Large intestine (tissue), 3 donors: ENCODE measurements around the gene MAB21L1. TPM values are rescaled to one million over a fixed set of nuclear protein-coding genes. Genes with fewer than 3 reads are reported as not detected.

Experiments used
- DNase-seq, 2 donors: peaks; one replicate each; pipeline versions ENCODE4 v3.0.0 to v3.0.0-alpha.2; 2013
- H3K27ac ChIP-seq: one replicate; pipeline ENCODE4 v1.5.1; 2013; ENCODE audit warnings: low read length
- H3K27me3 ChIP-seq: 2 replicates; pipeline ENCODE4 v1.6.1; 2013; ENCODE audit warnings: low read length; ENCODE audit not compliant: control insufficient read depth, insufficient read depth
- H3K36me3 ChIP-seq: 2 replicates; pipeline ENCODE4 v1.6.1; 2013; ENCODE audit warnings: low read length; ENCODE audit not compliant: control insufficient read depth, insufficient read depth
- H3K4me1 ChIP-seq: one replicate; pipeline ENCODE4 v1.6.1; 2013; ENCODE audit warnings: low read length; ENCODE audit not compliant: control insufficient read depth, insufficient read depth
- H3K4me3 ChIP-seq: one replicate; pipeline ENCODE4 v1.5.1; 2013; ENCODE audit warnings: low read length
- H3K9me3 ChIP-seq: one replicate; pipeline ENCODE4 v1.6.1; 2013; ENCODE audit warnings: mild to moderate bottlenecking, low read depth, low read length, moderate library complexity; ENCODE audit not compliant: control insufficient read depth
- WGBS: methylation state at CpG from one replicate; pipeline ENCODE4 v1.1.5; 2013; ENCODE audit warnings: low lambda C conversion rate; ENCODE audit not compliant: insufficient coverage; 5-methylcytosine and 5-hydroxymethylcytosine counted together
- polyA plus RNA-seq: library from polyadenylated mRNA; unstranded; fragments of 120-200 nt; gene quantifications from one replicate; pipeline ENCODE4 v1.2.1, GENCODE V29; 2013

Gene MAB21L1
- polyA plus RNA-seq, 1 donor = 7.1 TPM

DNA sequence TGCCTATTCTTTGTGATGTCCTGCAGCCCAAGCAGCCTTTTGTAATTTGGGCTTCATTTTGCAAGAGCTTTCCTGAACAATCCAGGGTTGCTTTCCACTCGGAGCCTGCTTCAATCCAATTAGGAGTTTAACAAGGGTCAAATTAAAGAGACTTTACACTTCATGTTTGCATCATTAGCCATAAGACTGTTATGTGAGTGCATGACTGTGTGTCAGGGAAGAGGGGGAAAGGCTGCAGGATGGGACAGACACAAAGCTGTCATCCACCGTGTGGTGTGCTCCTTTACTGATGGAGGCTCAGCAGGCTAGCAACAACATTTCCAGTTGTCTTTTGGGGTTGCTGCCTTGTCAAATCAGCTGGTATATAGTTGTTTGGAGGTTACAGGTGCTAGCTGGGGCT lies 23.7 kb upstream of the MAB21L1 start:
- Histone ChIP-seq H3K27me3 (no peaks in the 10 kb centered on the region), H3K27ac (no peak overlapping the region), H3K4me1 (no peaks in the 10 kb centered on the region), H3K4me3 (no peak overlapping the region), H3K36me3 (no peaks in the 10 kb centered on the region), H3K9me3 (no peaks in the 10 kb centered on the region)
- WGBS = no CpG with 5 or more reads among the region's 2 CpGs
- no peak for DNase-seq

DNA sequence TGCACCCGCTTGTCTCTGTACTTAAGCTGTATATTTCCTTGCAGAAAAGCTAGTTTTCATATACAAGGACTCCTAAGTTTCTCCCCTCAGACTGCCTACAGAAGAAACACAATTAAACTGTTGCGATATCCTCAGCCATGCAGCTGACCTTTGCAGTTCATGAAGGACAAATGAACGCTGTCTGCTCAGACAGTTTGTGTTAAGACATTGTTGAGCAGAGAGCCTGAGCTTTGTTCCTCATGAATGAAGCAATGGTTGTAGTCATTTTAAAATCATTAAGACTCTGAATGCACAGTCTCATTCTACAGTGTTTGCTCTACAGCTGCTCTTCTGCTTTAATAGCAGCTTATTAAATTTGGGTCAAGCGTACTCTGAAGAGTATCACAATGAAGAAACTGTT lies 23.2 kb upstream of the MAB21L1 start:
- no peaks in the 10 kb centered on the region for H3K27me3 ChIP-seq
- no peaks in the 10 kb centered on the region for H3K36me3 ChIP-seq
- H3K4me1 ChIP-seq = no peaks in the 10 kb centered on the region
- H3K27ac ChIP-seq = no peak overlapping the region
- DNase-seq = no peak
- H3K9me3 ChIP-seq = no peaks in the 10 kb centered on the region
- H3K4me3 ChIP-seq = no peak overlapping the region
- WGBS = 79% methylated on average over 2 of the region's 4 CpGs

DNA sequence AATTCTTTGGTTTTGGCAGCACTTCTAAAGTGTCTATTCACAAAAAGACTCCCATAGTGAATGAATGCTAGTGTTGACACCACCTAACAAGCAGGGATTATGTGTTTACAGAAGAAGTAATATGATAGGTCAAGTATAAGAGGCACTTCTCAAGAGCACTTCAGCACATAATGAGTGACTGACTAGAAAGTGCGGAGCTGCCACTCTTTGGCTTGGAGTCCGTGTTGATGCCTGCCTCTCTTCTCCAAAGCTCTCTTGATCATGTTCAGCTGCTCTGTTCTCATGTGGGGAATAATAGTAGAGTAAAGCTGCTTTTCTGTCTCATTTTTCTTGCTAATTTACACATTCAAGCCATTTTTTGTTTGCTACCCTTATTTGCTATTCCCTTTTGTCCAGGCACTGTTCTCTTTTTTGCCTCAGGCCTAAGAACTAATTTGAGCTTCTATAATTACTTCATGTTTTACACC lies 22.7 kb upstream of the MAB21L1 start:
- Histone ChIP-seq H3K27me3 (no peaks in the 10 kb centered on the region), H3K36me3 (no peaks in the 10 kb centered on the region), H3K4me1 (no peaks in the 10 kb centered on the region), H3K9me3 (no peaks in the 10 kb centered on the region), H3K27ac (no peak overlapping the region), H3K4me3 (no peak overlapping the region)
- DNase-seq = no peak
- WGBS = no CpG with 5 or more reads among the region's 2 CpGs

DNA sequence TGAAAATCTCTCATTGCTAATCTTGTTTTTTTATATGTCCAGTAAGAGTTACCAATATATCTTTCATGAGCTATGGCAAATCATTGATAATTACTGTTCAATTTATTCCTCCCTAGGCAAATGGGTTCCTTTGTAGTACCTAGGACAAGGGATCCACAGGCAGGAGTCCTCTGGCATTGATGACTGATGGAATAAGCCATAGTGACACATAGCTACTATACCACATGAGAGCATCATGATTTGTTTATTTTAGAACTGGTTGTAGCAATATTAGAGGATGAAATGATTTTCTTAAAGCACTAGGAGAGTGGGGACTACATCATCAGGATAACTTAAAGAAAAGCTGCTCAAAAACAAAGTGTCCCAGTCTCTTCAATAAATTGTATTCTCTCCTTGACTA lies 21.7 kb upstream of the MAB21L1 start:
- Histone ChIP-seq H3K27me3 (no peaks in the 10 kb centered on the region), H3K27ac (no peak overlapping the region), H3K4me3 (no peak overlapping the region), H3K36me3 (no peaks in the 10 kb centered on the region), H3K4me1 (no peaks in the 10 kb centered on the region), H3K9me3 (no peaks in the 10 kb centered on the region)
- no peak for DNase-seq

DNA sequence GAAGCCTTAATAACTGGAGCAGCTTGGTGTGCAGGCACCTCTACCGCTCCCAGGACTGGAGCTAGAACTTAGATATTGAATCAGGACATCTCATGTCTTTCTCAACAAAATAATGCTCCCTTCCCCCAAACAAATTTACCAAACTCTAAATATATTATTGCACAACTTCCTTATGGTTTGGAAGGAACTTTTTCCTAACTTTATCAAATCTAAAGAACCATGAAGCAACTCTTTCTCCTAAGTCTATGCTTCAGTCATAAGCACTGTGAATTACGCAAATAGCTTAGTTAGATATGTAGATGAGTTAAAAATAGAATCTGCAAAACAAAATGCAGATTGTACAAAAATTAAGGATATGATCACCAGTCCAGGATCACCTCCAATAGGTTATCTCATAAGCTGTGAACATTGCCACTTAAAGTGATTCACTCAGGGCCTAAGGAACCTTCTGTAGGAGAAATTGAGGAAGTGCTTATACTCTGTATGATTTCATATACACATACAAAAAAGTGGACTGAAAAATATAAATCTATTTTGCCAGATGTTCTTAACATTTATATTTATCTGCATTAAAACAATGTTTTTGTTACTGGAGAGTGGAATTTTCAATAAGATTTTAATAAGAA lies 20.4 kb upstream of the MAB21L1 start:
- no CpG with 5 or more reads among the region's 2 CpGs for WGBS
- no peaks in the 10 kb centered on the region for H3K27me3 ChIP-seq
- no peaks in the 10 kb centered on the region for H3K9me3 ChIP-seq
- no peaks in the 10 kb centered on the region for H3K4me1 ChIP-seq
- DNase-seq = no peak
- H3K36me3 ChIP-seq = no peaks in the 10 kb centered on the region
- H3K4me3 ChIP-seq = no peak overlapping the region
- H3K27ac ChIP-seq = no peak overlapping the region

DNA sequence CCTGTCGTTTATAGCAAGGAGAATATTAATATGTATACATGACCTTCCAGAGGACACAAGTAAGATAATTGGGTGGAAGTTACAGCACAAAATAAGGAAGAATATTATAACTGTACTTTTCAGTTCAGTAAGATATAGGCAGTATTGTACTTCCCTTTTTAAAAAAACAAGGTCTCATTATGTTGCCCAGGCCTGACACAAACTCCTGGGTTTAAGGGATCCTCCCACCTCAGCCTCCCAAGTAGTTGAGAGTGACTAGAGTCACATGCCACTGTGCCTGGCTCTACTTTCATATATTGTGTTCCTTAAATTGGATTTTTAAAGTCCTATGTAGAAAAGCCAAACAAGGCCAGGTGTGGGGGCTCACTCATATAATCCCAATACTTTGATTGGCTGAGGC lies 19.5 kb upstream of the MAB21L1 start:
- DNase-seq = no peak
- Histone ChIP-seq H3K27ac (no peak overlapping the region), H3K4me3 (no peak overlapping the region), H3K9me3 (no peaks in the 10 kb centered on the region), H3K4me1 (no peaks in the 10 kb centered on the region), H3K36me3 (no peaks in the 10 kb centered on the region), H3K27me3 (no peaks in the 10 kb centered on the region)
- WGBS = no CpG with 5 or more reads among the region's 1 CpG

DNA sequence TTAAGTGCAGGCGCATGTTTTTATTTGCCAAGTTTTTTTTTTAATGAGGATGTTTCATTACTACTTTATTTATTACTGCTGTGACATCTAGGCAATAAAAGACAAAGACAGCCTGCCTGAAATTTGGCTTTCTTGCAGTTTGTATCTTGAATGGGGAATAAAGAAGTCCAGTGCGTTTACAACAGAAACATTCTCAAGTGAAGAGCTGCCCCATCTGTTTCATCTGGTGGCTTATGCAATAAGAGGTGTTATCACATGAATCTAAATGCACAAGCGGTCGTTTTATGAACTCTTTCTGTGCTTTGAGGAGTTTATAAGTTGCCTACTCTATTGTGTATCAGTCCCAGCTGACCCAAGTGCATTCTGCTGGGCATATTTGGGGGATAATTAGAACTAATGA lies 12.6 kb upstream of the MAB21L1 start:
- Histone ChIP-seq H3K9me3 (no peaks in the 10 kb centered on the region), H3K4me1 (no peaks in the 10 kb centered on the region), H3K4me3 (no peak overlapping the region), H3K36me3 (no peaks in the 10 kb centered on the region), H3K27me3 (no peaks in the 10 kb centered on the region), H3K27ac (no peak overlapping the region)
- 40% methylated on average over 1 of the region's 4 CpGs for WGBS
- DNase-seq = no peak

DNA sequence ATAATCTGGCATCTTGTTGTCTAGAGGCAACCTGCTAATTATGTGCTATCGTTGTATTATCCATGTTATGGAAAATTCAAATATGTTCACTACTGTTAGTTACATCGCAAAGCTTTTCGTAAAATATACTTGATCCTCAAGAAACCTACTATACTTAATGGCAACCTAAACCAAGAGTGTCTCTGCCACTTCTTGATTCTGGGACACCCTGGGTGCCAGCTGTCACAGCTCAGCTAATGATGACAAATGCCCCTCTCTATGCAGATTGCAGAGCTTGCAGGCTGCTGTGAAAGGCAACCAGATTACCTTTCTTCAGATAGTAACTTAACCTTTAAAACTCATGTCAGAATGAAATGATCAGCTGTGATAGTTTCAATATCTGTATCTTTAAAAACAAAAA lies 8.9 kb upstream of the MAB21L1 start:
- Histone ChIP-seq H3K27me3 (no peaks in the 10 kb centered on the region), H3K4me3 (no peak overlapping the region), H3K36me3 (no peaks in the 10 kb centered on the region), H3K4me1 (no peaks in the 10 kb centered on the region), H3K9me3 (no peaks in the 10 kb centered on the region), H3K27ac (no peak overlapping the region)
- 100% methylated on average over 1 of the region's 3 CpGs for WGBS
- no peak for DNase-seq

DNA sequence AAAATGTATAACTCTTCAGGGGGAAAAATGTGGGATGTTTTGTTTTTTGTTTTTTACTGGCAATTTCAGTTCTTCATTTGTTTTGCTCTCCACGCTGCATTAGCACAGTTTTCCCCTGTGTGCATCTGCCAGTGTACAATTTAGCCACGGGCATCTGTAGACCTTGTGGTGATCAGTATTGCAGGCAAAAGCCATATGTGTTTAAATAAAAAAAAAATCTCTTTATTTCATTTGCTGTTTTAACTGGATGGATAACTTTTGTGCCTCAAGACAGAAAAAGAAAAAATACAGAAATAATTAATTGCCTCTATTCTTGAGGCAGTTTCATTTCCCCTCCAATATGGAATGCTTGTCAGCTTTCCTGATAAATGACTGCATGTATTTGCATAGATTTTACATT lies 7.9 kb upstream of the MAB21L1 start:
- H3K36me3 ChIP-seq = no peaks in the 10 kb centered on the region
- H3K27me3 ChIP-seq = peaks cover 5% of the 10 kb centered on the region
- no peak overlapping the region for H3K27ac ChIP-seq
- H3K9me3 ChIP-seq = no peaks in the 10 kb centered on the region
- 40% methylated on average over 1 of the region's 2 CpGs for WGBS
- no peaks in the 10 kb centered on the region for H3K4me1 ChIP-seq
- no peak for DNase-seq
- no peak overlapping the region for H3K4me3 ChIP-seq

DNA sequence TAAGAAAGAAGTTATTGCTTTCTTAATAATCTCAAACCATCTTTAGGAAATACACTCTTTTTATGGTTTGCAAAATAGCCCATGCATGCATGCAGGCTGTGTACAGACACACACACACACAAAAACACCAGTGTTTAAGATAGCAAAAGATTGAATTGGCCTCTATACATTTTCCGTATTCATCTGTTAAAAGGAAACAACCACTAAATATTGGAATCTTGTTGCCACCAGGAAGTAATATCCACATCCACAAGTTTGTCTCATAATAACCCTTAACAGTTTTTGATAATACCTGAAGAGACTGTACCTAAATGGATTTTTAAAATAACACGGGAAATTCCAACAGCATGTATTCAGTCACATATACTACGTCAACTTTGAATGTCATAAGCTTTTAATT lies 7.3 kb upstream of the MAB21L1 start:
- Histone ChIP-seq H3K4me3 (no peak overlapping the region), H3K4me1 (no peaks in the 10 kb centered on the region), H3K36me3 (no peaks in the 10 kb centered on the region), H3K27ac (no peak overlapping the region), H3K9me3 (peaks cover 2% of the 10 kb centered on the region), H3K27me3 (peaks cover 11% of the 10 kb centered on the region)
- WGBS = no CpG with 5 or more reads among the region's 3 CpGs
- DNase-seq = no peak

DNA sequence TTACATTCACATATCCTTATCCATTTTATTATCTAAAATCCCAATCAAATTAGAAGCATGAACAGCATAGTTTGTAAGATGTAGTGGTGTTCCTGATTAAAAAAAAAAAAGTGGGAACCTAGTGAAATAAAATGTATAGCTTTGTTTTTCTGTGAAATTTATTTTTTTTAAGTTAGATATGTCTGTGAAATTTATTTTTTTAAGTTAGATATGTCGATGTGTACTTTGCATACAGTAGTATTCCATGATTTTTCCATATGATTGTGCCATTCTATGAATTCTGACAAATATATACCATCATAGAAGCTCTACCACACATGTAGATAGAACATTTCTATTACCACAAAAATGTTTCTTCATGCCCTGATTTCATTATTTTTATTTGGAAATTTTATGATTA lies 6.0 kb upstream of the MAB21L1 start:
- no peaks in the 10 kb centered on the region for H3K4me1 ChIP-seq
- H3K9me3 ChIP-seq = peaks cover 4% of the 10 kb centered on the region
- H3K36me3 ChIP-seq = no peaks in the 10 kb centered on the region
- WGBS = no CpG with 5 or more reads among the region's 1 CpG
- H3K27ac ChIP-seq = no peak overlapping the region
- DNase-seq = no peak
- no peak overlapping the region for H3K4me3 ChIP-seq
- H3K27me3 ChIP-seq = peaks cover 24% of the 10 kb centered on the region
